GM19467 (cell line): ENCODE measurements around the gene EIF4EBP3.
A peak's percentile ranks its signal among the peaks of the same experiment; 100 is the strongest.

ENCODE experiments used
- ATAC-seq: cut with Tn5 transposase; IDR thresholded peaks from one replicate; pipeline ENCODE4 v1.9.1; 2021; ENCODE audit warnings: mild to moderate bottlenecking, moderate library complexity; ENCODE audit not compliant: unreplicated experiment

Gene EIF4EBP3

GRCh38 chr5:140556438-140556837 is 9.0 kb downstream of the EIF4EBP3 start:
- no peak for ATAC-seq

GRCh38 chr5:140557136-140557805 is 9.8 kb downstream of the EIF4EBP3 start, which contains the start of gene SRA1:
Gene SRA1, minus strand, starts transcription at chr5:140557473. Its CDS starts 21 bp downstream, at chr5:140557452.
- ATAC-seq, result peak; percentile 97

- ATAC-seq, result no peak
These were observed 10.5 kb downstream of the EIF4EBP3 start for GRCh38 chr5:140557965-140558364.

GRCh38 chr5:140558542-140558941 is 11.1 kb downstream of the EIF4EBP3 start:
- ATAC-seq, result no peak

- ATAC-seq, result no peak
These were observed 12.8 kb downstream of the EIF4EBP3 start for GRCh38 chr5:140560227-140560626.

GRCh38 chr5:140561753-140562523 is 14.5 kb downstream of the EIF4EBP3 start:
- ATAC-seq, result no peak

- no peak for ATAC-seq
These were observed 16.1 kb downstream of the EIF4EBP3 start for GRCh38 chr5:140563596-140563995.

GRCh38 chr5:140564196-140565023 is 16.9 kb downstream of the EIF4EBP3 start, which contains the start of the genes APBB3 and SLC35A4:
Gene APBB3, minus strand, starts transcription at chr5:140564598. Its CDS starts 353 bp downstream, at chr5:140564245.
Gene SLC35A4, plus strand, starts transcription at chr5:140564828. Its CDS starts 2,342 bp downstream, at chr5:140567170.
- ATAC-seq, result peak; percentile 80

- ATAC-seq, result no peak
These were observed 17.7 kb downstream of the EIF4EBP3 start for GRCh38 chr5:140565024-140565779.

- ATAC-seq, result no peak
These were observed 18.3 kb downstream of the EIF4EBP3 start for GRCh38 chr5:140565780-140566095.

GRCh38 chr5:140566665-140567064 is 19.2 kb downstream of the EIF4EBP3 start:
- no peak for ATAC-seq

- ATAC-seq, result no peak
These were observed 19.8 kb downstream of the EIF4EBP3 start for GRCh38 chr5:140567136-140567818.

- ATAC-seq, result no peak
These were observed 20.4 kb downstream of the EIF4EBP3 start for GRCh38 chr5:140567871-140568270.

- no peak for ATAC-seq
These were observed 21.1 kb downstream of the EIF4EBP3 start for GRCh38 chr5:140568443-140569063.

- ATAC-seq, result no peak
These were observed 21.7 kb downstream of the EIF4EBP3 start for GRCh38 chr5:140569197-140569596.

- no peak for ATAC-seq
These were observed 22.6 kb downstream of the EIF4EBP3 start for GRCh38 chr5:140570058-140570457.

- ATAC-seq, result no peak
These were observed 23.0 kb downstream of the EIF4EBP3 start for GRCh38 chr5:140570488-140570887.

- no peak for ATAC-seq
These were observed 23.6 kb downstream of the EIF4EBP3 start for GRCh38 chr5:140571105-140571504.

GRCh38 chr5:140573683-140574082 is 26.2 kb downstream of the EIF4EBP3 start:
- ATAC-seq, result no peak

- ATAC-seq, result no peak
These were observed 26.7 kb downstream of the EIF4EBP3 start for GRCh38 chr5:140574165-140574564.
